Inflammatory macrophage (primary cell): ENCODE measurements around the gene SPDYE3.
"Not testable (repeated sequence)": the region's sequence is repeated elsewhere in the genome, so short reads cannot be mapped to it uniquely, and the experiment has no call there.

Experiments used
- DNase-seq, 2 donors: peaks; one replicate each; pipeline ENCODE4 v3.0.0-alpha.2; 2020 to 2022

The SPDYE3 gene

GRCh38 chr7:100352984-100353684, 45.6 kb downstream of the SPDYE3 start:
- DNase-seq: no peak

GRCh38 chr7:100353685-100354330, 46.3 kb downstream of the SPDYE3 start:
- no peak for DNase-seq

- DNase-seq: no peak
Measured at GRCh38 chr7:100356416-100357068, 49.0 kb downstream of the SPDYE3 start.

GRCh38 chr7:100357131-100357561, 49.6 kb downstream of the SPDYE3 start:
- no peak for DNase-seq

GRCh38 chr7:100358027-100358856, 50.7 kb downstream of the SPDYE3 start, which contains the start of gene PILRB:
TSS of gene PILRB (plus strand) at chr7:100358117. CDS start at chr7:100358303, 186 bp downstream.
- no peak for DNase-seq

GRCh38 chr7:100358857-100359212, 51.3 kb downstream of the SPDYE3 start:
- DNase-seq: no peak

GRCh38 chr7:100360135-100360854, 52.8 kb downstream of the SPDYE3 start:
- DNase-seq: peak; percentile 77 to 82

GRCh38 chr7:100363098-100363497, 55.6 kb downstream of the SPDYE3 start:
- DNase-seq: no peak

GRCh38 chr7:100363797-100364196, 56.3 kb downstream of the SPDYE3 start:
- DNase-seq: not testable (repeated sequence)

- no peak for DNase-seq
Measured at GRCh38 chr7:100364480-100364879, 57.0 kb downstream of the SPDYE3 start.

GRCh38 chr7:100365998-100366367, 58.5 kb downstream of the SPDYE3 start:
- not testable (repeated sequence) for DNase-seq

GRCh38 chr7:100366411-100367250, 59.1 kb downstream of the SPDYE3 start:
- DNase-seq: no peak

- DNase-seq: no peak
Measured at GRCh38 chr7:100367251-100367620, 59.7 kb downstream of the SPDYE3 start.

GRCh38 chr7:100367676-100368613, 60.4 kb downstream of the SPDYE3 start:
- peak in 1 of 2 donors; percentile 76 for DNase-seq

GRCh38 chr7:100369105-100369504, 61.6 kb downstream of the SPDYE3 start:
- DNase-seq: peak; percentile 97 to 98

GRCh38 chr7:100370303-100370702, 62.8 kb downstream of the SPDYE3 start:
- no peak for DNase-seq

- DNase-seq: no peak
Measured at GRCh38 chr7:100370746-100371145, 63.2 kb downstream of the SPDYE3 start.

- DNase-seq: no peak
Measured at GRCh38 chr7:100371561-100372171, 64.2 kb downstream of the SPDYE3 start.
